Measurements from ENCODE around the gene RPL18. TPM values are rescaled to one million over a fixed set of nuclear protein-coding genes. Genes with fewer than 3 reads are reported as not detected.
"Not testable (repeated sequence)": the region's sequence is repeated elsewhere in the genome, so short reads cannot be mapped to it uniquely, and the experiment has no call there.

Gene RPL18
- total RNA-seq, 1 donor from 2014 or later, result 1,534 TPM

DNA sequence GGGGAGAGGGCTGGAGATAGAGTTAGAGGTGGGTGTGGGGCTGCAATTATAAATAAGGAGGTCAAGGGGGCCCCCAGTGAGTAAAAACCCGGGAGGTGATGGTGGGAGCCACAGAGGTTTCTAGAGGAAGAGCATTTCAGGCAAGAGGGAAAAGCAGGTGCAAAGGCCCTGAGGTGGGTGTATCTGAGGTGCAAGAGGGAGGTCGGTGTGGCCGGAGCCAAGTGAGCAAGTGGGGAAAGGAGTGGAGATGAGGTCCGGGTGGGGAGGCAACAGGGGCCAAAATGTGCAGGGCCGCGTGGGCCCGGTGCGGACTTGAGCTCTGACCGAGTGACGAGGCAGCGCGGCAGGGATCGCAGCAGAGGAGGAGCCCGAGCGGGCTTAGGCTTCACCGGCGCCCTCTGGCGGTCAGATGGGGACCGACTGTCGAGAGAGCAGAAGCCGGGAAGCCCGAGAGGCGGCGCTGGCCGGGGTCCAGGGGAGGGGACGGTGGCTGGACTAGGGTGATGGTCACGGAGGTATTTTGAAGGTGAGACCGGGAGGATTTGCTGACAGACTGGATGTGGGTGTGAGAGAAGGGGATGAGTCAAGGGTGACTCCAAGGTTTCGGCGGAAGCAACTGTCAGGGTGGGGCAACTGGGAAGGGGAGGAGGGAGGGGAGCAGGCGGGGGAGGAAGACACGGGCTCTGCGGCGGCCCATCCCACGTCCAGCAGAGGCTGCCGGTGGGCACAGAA lies 30.1 kb downstream of the RPL18 start:
- DNase-seq (ENCODE audit: low spot score), result peak; percentile 83

GRCh38 chr19:48587387-48587786 lies 31.6 kb downstream of the RPL18 start:
- no peak for DNase-seq (ENCODE audit: low spot score)

- no peak for DNase-seq (ENCODE audit: low spot score)
These were observed 36.8 kb downstream of the RPL18 start for GRCh38 chr19:48582168-48582567.

DNA sequence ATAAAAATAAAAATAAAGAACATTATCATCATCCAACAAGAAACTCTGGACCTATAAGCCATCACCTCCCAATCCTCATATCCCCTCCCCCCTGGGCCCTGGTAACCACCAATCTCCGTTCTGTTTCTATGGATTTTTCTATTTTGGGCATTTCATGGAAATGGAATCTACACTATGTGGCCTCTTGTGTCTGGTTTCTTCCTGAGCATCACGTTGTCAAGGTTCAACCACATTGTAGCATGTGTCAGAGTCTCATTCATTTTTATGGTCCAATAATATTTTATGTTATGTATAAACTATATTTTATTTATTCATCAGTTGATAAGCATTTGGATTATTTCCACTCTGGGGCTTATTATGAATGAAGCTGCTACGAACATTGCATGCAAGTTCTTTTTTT lies 40.1 kb downstream of the RPL18 start:
- DNase-seq (ENCODE audit: low spot score), result peak; percentile 41

- DNase-seq (ENCODE audit: low spot score), result not testable (repeated sequence)
These were observed 41.1 kb downstream of the RPL18 start for GRCh38 chr19:48577908-48578307.

DNA sequence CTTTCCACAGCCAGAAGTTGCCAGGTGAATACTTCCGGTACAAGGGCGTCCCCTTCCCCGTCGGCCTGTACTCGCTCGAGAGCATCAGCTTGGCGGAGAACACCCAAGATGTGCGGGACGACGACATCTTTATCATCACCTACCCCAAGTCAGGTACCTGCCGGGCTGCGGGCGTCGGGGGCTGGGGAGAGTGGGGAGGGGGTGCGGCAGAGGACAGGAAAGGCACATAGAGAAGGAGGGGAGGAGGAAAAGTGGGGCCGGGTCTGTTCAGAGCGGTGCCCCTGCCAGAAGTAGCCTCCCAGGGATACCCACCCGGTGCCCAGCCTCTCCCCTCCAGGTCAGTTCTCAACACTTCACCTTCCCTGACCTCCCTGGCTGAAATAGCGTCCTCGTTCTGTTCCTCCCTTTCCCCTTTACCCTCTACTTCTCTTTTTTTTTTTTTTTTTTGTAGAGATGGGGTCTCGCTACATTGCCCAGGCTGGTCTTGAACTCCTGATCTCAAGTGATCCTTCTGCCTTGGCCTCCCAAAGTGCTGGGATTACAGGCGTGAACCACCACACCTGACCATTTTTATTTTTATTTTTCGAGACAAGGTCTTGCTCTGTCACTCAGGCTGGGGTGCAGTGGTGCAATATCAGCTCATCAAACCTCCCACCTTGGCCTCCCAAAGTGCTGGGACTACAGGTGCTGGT lies 42.9 kb downstream of the RPL18 start:
- DNase-seq (ENCODE audit: low spot score), result no peak

DNA sequence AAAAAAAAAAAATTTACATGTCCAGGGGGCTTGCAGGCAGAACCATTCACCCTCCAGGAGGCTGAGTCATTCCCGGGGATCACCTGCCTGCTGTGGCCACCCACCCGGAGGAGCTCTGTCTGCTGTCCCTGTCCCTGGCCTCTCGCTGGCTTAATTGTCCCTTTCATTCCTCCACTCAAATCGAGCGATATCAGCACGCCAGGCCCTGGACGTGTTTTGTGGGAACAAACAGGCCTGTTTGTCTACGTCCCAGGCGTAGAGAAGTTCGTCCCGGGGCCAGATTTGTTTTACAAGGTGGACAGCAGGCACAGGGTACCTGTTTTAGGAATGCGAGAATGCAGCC lies 45.8 kb downstream of the RPL18 start:
- no peak for DNase-seq (ENCODE audit: low spot score)

GRCh38 chr19:48571378-48572162 lies 47.4 kb downstream of the RPL18 start:
- no peak for DNase-seq (ENCODE audit: low spot score)

GRCh38 chr19:48569814-48570213 lies 49.2 kb downstream of the RPL18 start:
- peak; percentile 39 for DNase-seq (ENCODE audit: low spot score)

- peak; percentile 93 for DNase-seq (ENCODE audit: low spot score)
These were observed 50.6 kb downstream of the RPL18 start for GRCh38 chr19:48568345-48568886.

Other genes starting within 250 kb of the RPL18 start
- 47.7 TPM for gene KDELR1, start 227.6 kb downstream of the RPL18 start, total RNA-seq (ENCODE audit: insufficient read depth, low replicate concordance)
- gene GRIN2D, start 225.5 kb downstream of the RPL18 start, total RNA-seq (ENCODE audit: insufficient read depth, low replicate concordance), result 4.3 TPM
- gene GRWD1, start 173.2 kb downstream of the RPL18 start, total RNA-seq (ENCODE audit: insufficient read depth, low replicate concordance), result 19.0 TPM
- gene KCNJ14, start 163.6 kb downstream of the RPL18 start, total RNA-seq (ENCODE audit: insufficient read depth, low replicate concordance), result 0.48 TPM
- 20.0 TPM for gene CYTH2, start 149.8 kb downstream of the RPL18 start, total RNA-seq (ENCODE audit: insufficient read depth, low replicate concordance)
- not detected for gene LMTK3, start 107.3 kb downstream of the RPL18 start, total RNA-seq (ENCODE audit: insufficient read depth, low replicate concordance)
- gene SULT2B1, start 67.0 kb downstream of the RPL18 start, total RNA-seq (ENCODE audit: insufficient read depth, low replicate concordance), result not detected
- gene SPACA4, start 12.4 kb downstream of the RPL18 start, total RNA-seq (ENCODE audit: insufficient read depth, low replicate concordance), result not detected
- gene FAM83E, start 4.1 kb downstream of the RPL18 start, total RNA-seq (ENCODE audit: insufficient read depth, low replicate concordance), result 0.48 TPM
- 7.5 TPM for gene SPHK2, start 328 bp upstream of the RPL18 start, total RNA-seq (ENCODE audit: insufficient read depth, low replicate concordance)
- 0.72 TPM for gene DBP, start 18.2 kb upstream of the RPL18 start, total RNA-seq (ENCODE audit: insufficient read depth, low replicate concordance)
- not detected for gene CA11, start 27.0 kb upstream of the RPL18 start, total RNA-seq (ENCODE audit: insufficient read depth, low replicate concordance)
- not detected for gene NTN5, start 53.8 kb upstream of the RPL18 start, total RNA-seq (ENCODE audit: insufficient read depth, low replicate concordance)
- 0.72 TPM for gene FUT2, start 76.8 kb upstream of the RPL18 start, total RNA-seq (ENCODE audit: insufficient read depth, low replicate concordance)
- not detected for gene MAMSTR, start 100.5 kb upstream of the RPL18 start, total RNA-seq (ENCODE audit: insufficient read depth, low replicate concordance)
- gene RASIP1, start 121.4 kb upstream of the RPL18 start, total RNA-seq (ENCODE audit: insufficient read depth, low replicate concordance), result 3.1 TPM
- not detected for gene IZUMO1, start 127.7 kb upstream of the RPL18 start, total RNA-seq (ENCODE audit: insufficient read depth, low replicate concordance)
- gene FUT1, start 133.5 kb upstream of the RPL18 start, total RNA-seq (ENCODE audit: insufficient read depth, low replicate concordance), result 1.4 TPM
- not detected for gene FGF21, start 136.3 kb upstream of the RPL18 start, total RNA-seq (ENCODE audit: insufficient read depth, low replicate concordance)
- 11.1 TPM for gene BCAT2, start 191.9 kb upstream of the RPL18 start, total RNA-seq (ENCODE audit: insufficient read depth, low replicate concordance)
- gene HSD17B14, start 217.3 kb upstream of the RPL18 start, total RNA-seq (ENCODE audit: insufficient read depth, low replicate concordance), result 3.4 TPM
- gene PLEKHA4, start 249.4 kb upstream of the RPL18 start, total RNA-seq (ENCODE audit: insufficient read depth, low replicate concordance), result 2.6 TPM

All from umbilical cord (tissue), 2 donors.